ENCODE measurements around the gene CDS2. TPM values are rescaled to one million over a fixed set of nuclear protein-coding genes. Genes with fewer than 3 reads are reported as not detected.

The CDS2 gene
- total and polyA plus RNA-seq, 7 donors = 1.8 to 49.0 (median 30.0) TPM

- intact Hi-C loops (cut with DNase I) = no loop called here
- H3K36me3 ChIP-seq = no peaks in the 10 kb centered on the region
- no peaks in the 10 kb centered on the region for H3K9me3 ChIP-seq
- H3K27me3 ChIP-seq = no peaks in the 10 kb centered on the region
- 90 to 96% methylated on average over 4 of the region's 4 CpGs for WGBS, 2 donors
- H3K27ac ChIP-seq = no peak overlapping the region
- no peak for DNase-seq
- H3K4me3 ChIP-seq = no peak overlapping the region
- H3K4me1 ChIP-seq = no peaks in the 10 kb centered on the region
- TF ChIP-seq POLR2A (IDR thresholded peaks at IDR 0.05) (no peak), CTCF (IDR thresholded peaks at IDR 0.05) (no peak), EP300 (IDR thresholded peaks at IDR 0.05) (no peak), POLR2AphosphoS5 (IDR thresholded peaks at IDR 0.05) (no peak)
Measured at GRCh38 chr20:5221061-5221430, 94.2 kb downstream of the CDS2 start.

GRCh38 chr20:5222919-5223634 is 96.3 kb downstream of the CDS2 start:
- H3K4me3 ChIP-seq = no peak overlapping the region
- H3K27ac ChIP-seq = no peak overlapping the region
- intact Hi-C loops (cut with DNase I) = no loop called here
- H3K9me3 ChIP-seq = no peaks in the 10 kb centered on the region
- TF ChIP-seq CTCF (IDR thresholded peaks at IDR 0.05) (peak; percentile 16 to 64 (median 40)), EP300 (IDR thresholded peaks at IDR 0.05) (no peak), POLR2AphosphoS5 (IDR thresholded peaks at IDR 0.05) (no peak), POLR2A (IDR thresholded peaks at IDR 0.05) (no peak)
- no peak for DNase-seq
- no peaks in the 10 kb centered on the region for H3K36me3 ChIP-seq
- no peaks in the 10 kb centered on the region for H3K27me3 ChIP-seq
- 26 to 31% methylated on average over 11 of the region's 11 CpGs for WGBS, 2 donors
- no peaks in the 10 kb centered on the region for H3K4me1 ChIP-seq

DNA sequence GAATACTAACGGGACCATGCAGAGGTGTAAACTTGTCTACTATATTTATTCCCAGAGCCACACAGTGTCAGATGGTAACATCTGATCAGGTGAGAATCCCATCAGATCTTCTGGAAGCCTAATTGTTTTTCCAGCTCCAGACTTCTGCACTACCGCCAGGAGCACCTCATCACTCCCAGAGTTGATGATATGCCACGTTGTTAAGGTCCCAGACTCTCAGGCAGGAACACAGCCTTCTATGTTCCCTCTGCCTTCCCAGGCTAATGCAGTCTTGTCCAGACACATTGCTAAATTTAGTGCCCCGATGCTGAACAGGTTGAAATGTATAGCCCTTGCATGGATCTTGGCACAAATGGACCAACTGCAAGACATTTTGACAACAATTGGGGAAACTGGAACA is 103.7 kb downstream of the CDS2 start:
- Histone ChIP-seq H3K27ac (no peak overlapping the region), H3K9me3 (no peaks in the 10 kb centered on the region), H3K36me3 (no peaks in the 10 kb centered on the region), H3K4me1 (no peaks in the 10 kb centered on the region), H3K4me3 (no peak overlapping the region), H3K27me3 (no peaks in the 10 kb centered on the region)
- 59 to 66% methylated on average over 4 of the region's 4 CpGs for WGBS, 2 donors
- no peak for DNase-seq
- TF ChIP-seq EP300 (IDR thresholded peaks at IDR 0.05) (no peak), POLR2AphosphoS5 (IDR thresholded peaks at IDR 0.05) (no peak), CTCF (IDR thresholded peaks at IDR 0.05) (no peak), POLR2A (IDR thresholded peaks at IDR 0.05) (no peak)
- intact Hi-C loops (cut with DNase I) = no loop called here

DNA sequence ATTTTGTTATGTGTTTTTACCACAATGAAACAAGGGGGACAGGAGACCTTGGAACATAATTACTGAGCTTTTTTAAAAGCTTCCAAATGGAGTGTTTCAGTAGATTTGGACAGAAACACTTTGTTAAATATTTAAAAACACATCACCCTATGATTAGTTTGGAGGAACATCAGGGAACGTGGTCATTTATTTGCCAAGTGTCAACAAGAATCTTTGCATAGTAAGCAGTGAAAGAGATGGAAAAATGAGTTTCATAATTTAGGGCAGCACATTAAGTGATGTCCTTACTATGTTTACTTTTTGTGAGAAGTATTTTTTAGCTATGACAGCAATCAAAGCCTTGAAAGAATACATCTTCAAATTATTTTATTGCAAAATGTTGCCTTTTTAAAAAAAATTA is 107.3 kb downstream of the CDS2 start:
- intact Hi-C loops (cut with DNase I) = no loop called here
- 10 to 44% methylated on average over 1 of the region's 1 CpG for WGBS, 2 donors
- peaks cover 0 to 5% (median 0%) of the 10 kb centered on the region in 4 donors for H3K9me3 ChIP-seq
- H3K36me3 ChIP-seq = no peaks in the 10 kb centered on the region
- H3K4me3 ChIP-seq = no peak overlapping the region
- TF ChIP-seq EP300 (IDR thresholded peaks at IDR 0.05) = no peak
- H3K27ac ChIP-seq = no peak overlapping the region
- no peak for DNase-seq
- H3K27me3 ChIP-seq = no peaks in the 10 kb centered on the region
- no peaks in the 10 kb centered on the region for H3K4me1 ChIP-seq

- no peak for TF ChIP-seq CTCF (IDR thresholded peaks at IDR 0.05)
- no peak for TF ChIP-seq POLR2A (IDR thresholded peaks at IDR 0.05)
- TF ChIP-seq POLR2AphosphoS5 (IDR thresholded peaks at IDR 0.05) = no peak
- TF ChIP-seq EP300 (IDR thresholded peaks at IDR 0.05) = no peak
- intact Hi-C loops (cut with DNase I) = no loop called here
- no peak overlapping the region for H3K27ac ChIP-seq
- H3K27me3 ChIP-seq = no peaks in the 10 kb centered on the region
- H3K4me1 ChIP-seq = no peaks in the 10 kb centered on the region
- 38 to 71% methylated on average over 1 of the region's 1 CpG for WGBS, 2 donors
- peaks cover 0 to 5% (median 0%) of the 10 kb centered on the region in 4 donors for H3K9me3 ChIP-seq
- no peak for DNase-seq
- no peaks in the 10 kb centered on the region for H3K36me3 ChIP-seq
- no peak overlapping the region for H3K4me3 ChIP-seq
Measured at GRCh38 chr20:5234978-5235377, 108.2 kb downstream of the CDS2 start.

Small RNA genes lying within 50 kb of the gene (small RNA-seq; reads per million reads assigned to genes)
- gene RF00019 (0 reads per million in 3 donors), gene RF00568 (0 reads per million in 3 donors), gene RNA5SP474 (0.06 to 0.22 (median 0.11) reads per million in 3 donors)

Other genes starting within 250 kb of the CDS2 start
- 10 to 100 TPM; 10.9 to 15.2 (median 12.9) TPM for gene SLC23A2, start 125.5 kb upstream of the CDS2 start, total RNA-seq
- gene SLC23A2, start 125.5 kb upstream of the CDS2 start, polyA plus RNA-seq = 1 to 10 TPM in 2 of 3 donors, under 1 TPM in 1; 0.60 to 6.1 (median 1.4) TPM
- gene TMEM230, start 13.9 kb upstream of the CDS2 start, total RNA-seq = 100 to 1,000 TPM in 1 of 4 donors, 10 to 100 TPM in 3; 79.3 to 116 (median 94.0) TPM
- gene TMEM230, start 13.9 kb upstream of the CDS2 start, polyA plus RNA-seq = 100 to 1,000 TPM in 2 of 3 donors, 10 to 100 TPM in 1; 68.7 to 145 (median 119) TPM
- gene PCNA, start 7.0 kb upstream of the CDS2 start, total RNA-seq = 10 to 100 TPM; 24.6 to 54.8 (median 40.0) TPM
- gene PCNA, start 7.0 kb upstream of the CDS2 start, polyA plus RNA-seq = 100 to 1,000 TPM in 2 of 3 donors, 10 to 100 TPM in 1; 69.7 to 145 (median 137) TPM
- not detected for gene PROKR2, start 189.9 kb downstream of the CDS2 start, total RNA-seq
- gene PROKR2, start 189.9 kb downstream of the CDS2 start, polyA plus RNA-seq = not detected

Data from sigmoid colon (tissue), 7 donors.